HL-60 (cell line): ENCODE data around the gene HIGD1A.

Experiments
- GABPA ChIP-seq: IDR thresholded peaks from 2 replicates; pipeline ENCODE4 v1.6.1; 2012; ENCODE audit warnings: low read depth
- POLR2AphosphoS5 ChIP-seq: IDR thresholded peaks from 2 replicates; pipeline ENCODE4 v1.6.1; 2012; ENCODE audit warnings: low read depth
- SPI1 ChIP-seq: IDR thresholded peaks from 2 replicates; pipeline ENCODE4 v1.6.1; 2012; ENCODE audit warnings: low read depth, mild to moderate bottlenecking, borderline replicate concordance
- TF ChIP-seq, protein P1 (sequence below): IDR thresholded peaks from 2 replicates; pipeline ENCODE4 v1.6.1; 2012; ENCODE audit warnings: low read depth; ENCODE audit not compliant: insufficient replicate concordance
- TF ChIP-seq, protein P2 (sequence below): IDR thresholded peaks from one replicate; pipeline ENCODE4 v1.5.1; 2011; ENCODE audit warnings: low read length, control low read depth, inconsistent platforms; ENCODE audit not compliant: insufficient read depth

DNA sequence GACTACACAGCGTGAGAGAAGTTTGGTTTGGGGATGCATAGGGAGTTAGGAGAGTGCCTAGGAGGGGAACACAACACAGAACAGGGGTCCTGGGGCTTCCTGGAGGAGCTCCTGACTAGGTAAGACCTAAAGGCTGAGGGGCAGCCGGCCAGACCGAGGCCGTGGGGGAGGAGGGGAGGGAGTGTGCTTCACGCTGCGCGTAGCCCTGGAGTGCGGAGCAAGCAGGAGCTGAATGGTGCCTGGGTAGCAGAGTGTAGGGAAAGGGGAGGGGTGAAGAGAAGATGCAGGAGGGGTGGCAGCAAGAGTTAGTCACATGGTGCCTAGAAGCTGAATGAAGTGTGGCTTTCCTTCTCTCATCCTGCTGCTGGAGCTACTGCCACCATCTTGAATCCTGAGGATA, 69.3 kb downstream of the HIGD1A start:
- TF ChIP-seq, protein P1, sequence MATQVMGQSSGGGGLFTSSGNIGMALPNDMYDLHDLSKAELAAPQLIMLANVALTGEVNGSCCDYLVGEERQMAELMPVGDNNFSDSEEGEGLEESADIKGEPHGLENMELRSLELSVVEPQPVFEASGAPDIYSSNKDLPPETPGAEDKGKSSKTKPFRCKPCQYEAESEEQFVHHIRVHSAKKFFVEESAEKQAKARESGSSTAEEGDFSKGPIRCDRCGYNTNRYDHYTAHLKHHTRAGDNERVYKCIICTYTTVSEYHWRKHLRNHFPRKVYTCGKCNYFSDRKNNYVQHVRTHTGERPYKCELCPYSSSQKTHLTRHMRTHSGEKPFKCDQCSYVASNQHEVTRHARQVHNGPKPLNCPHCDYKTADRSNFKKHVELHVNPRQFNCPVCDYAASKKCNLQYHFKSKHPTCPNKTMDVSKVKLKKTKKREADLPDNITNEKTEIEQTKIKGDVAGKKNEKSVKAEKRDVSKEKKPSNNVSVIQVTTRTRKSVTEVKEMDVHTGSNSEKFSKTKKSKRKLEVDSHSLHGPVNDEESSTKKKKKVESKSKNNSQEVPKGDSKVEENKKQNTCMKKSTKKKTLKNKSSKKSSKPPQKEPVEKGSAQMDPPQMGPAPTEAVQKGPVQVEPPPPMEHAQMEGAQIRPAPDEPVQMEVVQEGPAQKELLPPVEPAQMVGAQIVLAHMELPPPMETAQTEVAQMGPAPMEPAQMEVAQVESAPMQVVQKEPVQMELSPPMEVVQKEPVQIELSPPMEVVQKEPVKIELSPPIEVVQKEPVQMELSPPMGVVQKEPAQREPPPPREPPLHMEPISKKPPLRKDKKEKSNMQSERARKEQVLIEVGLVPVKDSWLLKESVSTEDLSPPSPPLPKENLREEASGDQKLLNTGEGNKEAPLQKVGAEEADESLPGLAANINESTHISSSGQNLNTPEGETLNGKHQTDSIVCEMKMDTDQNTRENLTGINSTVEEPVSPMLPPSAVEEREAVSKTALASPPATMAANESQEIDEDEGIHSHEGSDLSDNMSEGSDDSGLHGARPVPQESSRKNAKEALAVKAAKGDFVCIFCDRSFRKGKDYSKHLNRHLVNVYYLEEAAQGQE = no peak
- TF ChIP-seq, protein P2, sequence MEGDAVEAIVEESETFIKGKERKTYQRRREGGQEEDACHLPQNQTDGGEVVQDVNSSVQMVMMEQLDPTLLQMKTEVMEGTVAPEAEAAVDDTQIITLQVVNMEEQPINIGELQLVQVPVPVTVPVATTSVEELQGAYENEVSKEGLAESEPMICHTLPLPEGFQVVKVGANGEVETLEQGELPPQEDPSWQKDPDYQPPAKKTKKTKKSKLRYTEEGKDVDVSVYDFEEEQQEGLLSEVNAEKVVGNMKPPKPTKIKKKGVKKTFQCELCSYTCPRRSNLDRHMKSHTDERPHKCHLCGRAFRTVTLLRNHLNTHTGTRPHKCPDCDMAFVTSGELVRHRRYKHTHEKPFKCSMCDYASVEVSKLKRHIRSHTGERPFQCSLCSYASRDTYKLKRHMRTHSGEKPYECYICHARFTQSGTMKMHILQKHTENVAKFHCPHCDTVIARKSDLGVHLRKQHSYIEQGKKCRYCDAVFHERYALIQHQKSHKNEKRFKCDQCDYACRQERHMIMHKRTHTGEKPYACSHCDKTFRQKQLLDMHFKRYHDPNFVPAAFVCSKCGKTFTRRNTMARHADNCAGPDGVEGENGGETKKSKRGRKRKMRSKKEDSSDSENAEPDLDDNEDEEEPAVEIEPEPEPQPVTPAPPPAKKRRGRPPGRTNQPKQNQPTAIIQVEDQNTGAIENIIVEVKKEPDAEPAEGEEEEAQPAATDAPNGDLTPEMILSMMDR = no peak
- TF ChIP-seq SPI1 (no peak), POLR2AphosphoS5 (no peak), GABPA (no peak)
